ENCODE results near the gene GRIK4.

GRIK4 gene

DNA sequence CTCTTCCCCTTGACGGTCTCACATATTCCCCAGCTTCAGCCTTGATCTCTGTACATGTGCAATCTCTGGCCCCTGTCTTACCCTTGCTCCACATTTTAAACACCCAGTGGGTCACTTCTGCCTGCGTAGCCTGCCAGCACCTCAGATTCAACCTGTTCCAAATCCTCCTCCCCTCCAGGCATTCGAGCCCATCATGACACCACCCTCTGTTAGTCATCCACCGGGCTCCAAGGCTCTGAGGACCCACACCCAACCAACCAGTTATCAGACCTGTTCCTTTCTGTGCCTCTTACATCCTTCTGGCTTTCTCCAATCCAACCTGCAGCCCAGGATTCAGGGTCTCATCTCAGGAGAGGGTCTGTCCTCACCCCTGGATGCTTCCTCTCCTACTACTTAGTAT, 392.6 kb downstream of the GRIK4 start:
- in situ Hi-C loops (cut with MboI; ENCODE audit: low sequenced_read_pairs, unreplicated experiment) = no loop called here
- TF ChIP-seq, protein P1, sequence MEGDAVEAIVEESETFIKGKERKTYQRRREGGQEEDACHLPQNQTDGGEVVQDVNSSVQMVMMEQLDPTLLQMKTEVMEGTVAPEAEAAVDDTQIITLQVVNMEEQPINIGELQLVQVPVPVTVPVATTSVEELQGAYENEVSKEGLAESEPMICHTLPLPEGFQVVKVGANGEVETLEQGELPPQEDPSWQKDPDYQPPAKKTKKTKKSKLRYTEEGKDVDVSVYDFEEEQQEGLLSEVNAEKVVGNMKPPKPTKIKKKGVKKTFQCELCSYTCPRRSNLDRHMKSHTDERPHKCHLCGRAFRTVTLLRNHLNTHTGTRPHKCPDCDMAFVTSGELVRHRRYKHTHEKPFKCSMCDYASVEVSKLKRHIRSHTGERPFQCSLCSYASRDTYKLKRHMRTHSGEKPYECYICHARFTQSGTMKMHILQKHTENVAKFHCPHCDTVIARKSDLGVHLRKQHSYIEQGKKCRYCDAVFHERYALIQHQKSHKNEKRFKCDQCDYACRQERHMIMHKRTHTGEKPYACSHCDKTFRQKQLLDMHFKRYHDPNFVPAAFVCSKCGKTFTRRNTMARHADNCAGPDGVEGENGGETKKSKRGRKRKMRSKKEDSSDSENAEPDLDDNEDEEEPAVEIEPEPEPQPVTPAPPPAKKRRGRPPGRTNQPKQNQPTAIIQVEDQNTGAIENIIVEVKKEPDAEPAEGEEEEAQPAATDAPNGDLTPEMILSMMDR (IDR thresholded peaks at IDR 0.05; ENCODE audit: borderline replicate concordance, control extremely low read depth, extremely low read depth, insufficient read depth, missing control alignments) = no peak
- no peak for DNase-seq (ENCODE audit: low spot score)

DNA sequence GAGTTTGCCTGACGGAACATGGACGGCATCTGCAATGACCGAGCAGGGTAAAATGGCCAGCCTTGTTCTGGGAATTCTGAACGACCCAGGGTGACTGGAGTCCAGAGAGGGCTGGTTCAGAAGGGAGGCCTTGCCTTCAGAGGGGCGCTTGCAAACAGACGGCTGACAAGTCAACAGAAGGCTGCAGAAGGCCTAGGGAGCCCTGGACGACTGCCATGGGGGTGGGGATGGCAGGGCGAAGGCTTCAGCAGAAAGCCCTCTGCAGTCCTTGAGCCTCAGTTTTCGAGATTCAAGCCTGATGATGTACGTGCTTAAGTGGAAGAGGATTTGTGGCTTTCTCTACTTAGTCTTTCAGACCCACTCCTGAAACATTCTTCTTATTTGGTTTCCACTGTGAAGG, 395.2 kb downstream of the GRIK4 start:
- in situ Hi-C loops (cut with MboI; ENCODE audit: low sequenced_read_pairs, unreplicated experiment) = no loop called here
- no peak for DNase-seq (ENCODE audit: low spot score)
- TF ChIP-seq, protein P1 (IDR thresholded peaks at IDR 0.05; ENCODE audit: borderline replicate concordance, control extremely low read depth, extremely low read depth, insufficient read depth, missing control alignments) = no peak

DNA sequence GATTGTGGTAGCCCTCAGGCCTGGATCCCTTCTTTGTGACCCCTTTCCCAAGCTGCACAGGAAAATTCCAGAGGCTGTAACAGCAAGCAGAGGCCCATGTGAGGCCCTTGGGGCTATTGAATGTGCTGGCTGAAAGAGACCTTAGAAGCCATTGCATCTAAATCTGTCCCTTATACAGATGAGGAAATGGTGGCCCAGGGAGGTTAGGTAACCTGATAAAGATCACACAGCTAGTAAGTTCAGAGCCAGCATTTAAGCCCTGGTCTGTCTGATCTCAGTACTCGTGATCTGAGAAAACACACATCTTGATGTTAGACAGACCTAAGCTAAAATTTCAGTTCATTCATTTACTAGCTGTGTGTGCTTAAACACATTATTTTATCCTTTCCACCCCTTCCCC, 396.4 kb downstream of the GRIK4 start:
- TF ChIP-seq, protein P1 (IDR thresholded peaks at IDR 0.05; ENCODE audit: borderline replicate concordance, control extremely low read depth, extremely low read depth, insufficient read depth, missing control alignments) = no peak
- in situ Hi-C loops (cut with MboI; ENCODE audit: low sequenced_read_pairs, unreplicated experiment) = no loop called here
- no peak for DNase-seq (ENCODE audit: low spot score)

DNA sequence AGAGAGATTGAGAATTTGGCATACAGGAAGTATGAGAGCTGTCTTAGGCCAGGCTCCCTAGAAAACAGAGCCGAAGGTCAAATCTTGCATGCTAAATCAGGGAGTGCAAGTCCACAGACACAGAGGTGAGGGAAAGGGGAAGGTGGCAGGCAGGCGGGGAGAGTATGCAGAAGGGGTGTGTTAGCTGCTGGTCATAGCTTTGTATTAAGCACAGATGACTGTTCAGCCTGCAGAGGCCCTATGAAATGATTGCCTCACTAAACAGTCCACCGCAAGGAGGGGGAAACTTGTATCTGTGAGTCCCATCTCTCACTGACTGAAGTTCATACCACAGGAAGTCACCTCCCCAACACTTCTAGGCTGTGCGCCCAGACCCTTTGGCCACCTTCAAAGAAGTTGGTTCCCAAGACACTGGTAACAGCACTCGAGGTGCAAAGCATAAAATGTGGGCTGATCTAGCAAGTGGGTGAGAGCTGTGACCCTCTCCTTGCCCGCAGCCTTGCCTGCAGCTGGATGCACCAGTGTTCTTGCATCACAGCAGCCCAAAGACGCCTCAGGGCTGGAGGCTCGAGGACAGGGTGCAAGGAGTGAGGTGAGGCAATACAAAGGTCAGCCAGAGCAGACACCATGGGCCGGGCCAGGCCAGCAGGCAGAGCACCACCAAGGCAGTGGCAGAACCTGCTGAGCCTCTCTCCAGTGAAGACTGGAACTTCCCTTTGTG, 397.1 kb downstream of the GRIK4 start:
- no peak for DNase-seq (ENCODE audit: low spot score)
- in situ Hi-C loops (cut with MboI; ENCODE audit: low sequenced_read_pairs, unreplicated experiment) = no loop called here
- TF ChIP-seq, protein P1 (IDR thresholded peaks at IDR 0.05; ENCODE audit: borderline replicate concordance, control extremely low read depth, extremely low read depth, insufficient read depth, missing control alignments) = no peak

DNA sequence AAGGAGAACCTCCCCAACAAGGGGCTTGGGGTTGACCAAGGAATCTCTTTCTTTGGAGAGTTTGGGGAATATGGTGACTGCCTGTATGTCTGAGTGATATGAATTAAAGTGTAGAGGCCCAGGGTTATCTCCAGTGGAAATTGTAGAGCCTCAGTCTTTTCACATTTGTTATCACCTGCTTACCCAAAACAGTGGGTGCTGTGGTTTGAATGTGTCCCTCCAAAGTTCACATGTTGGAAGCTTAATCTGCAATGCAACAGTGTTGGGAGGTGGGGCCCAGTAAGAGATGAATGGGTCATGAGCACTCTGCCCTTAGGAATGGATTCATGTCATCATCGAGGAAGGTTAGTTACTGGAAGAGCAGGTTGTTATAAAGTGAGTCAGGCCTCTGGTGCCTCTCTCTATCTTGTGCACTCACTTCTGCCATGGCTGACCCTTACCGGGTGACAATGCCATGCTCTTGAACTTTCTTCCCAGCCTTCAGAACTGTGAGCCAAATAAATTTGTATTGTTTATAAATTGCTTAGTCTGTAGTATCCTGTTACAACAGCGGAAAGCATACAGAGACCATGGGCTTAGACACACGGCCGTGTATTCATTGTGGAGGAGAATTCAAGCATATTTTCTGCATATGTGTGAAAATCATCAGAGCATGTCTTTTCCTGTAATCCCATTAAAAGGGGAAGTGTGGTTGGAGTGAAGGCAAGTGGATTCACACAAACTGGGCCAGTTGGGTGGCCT, 398.3 kb downstream of the GRIK4 start:
- TF ChIP-seq, protein P1 (IDR thresholded peaks at IDR 0.05; ENCODE audit: borderline replicate concordance, control extremely low read depth, extremely low read depth, insufficient read depth, missing control alignments) = no peak
- in situ Hi-C loops (cut with MboI; ENCODE audit: low sequenced_read_pairs, unreplicated experiment) = no loop called here
- no peak for DNase-seq (ENCODE audit: low spot score)

DNA sequence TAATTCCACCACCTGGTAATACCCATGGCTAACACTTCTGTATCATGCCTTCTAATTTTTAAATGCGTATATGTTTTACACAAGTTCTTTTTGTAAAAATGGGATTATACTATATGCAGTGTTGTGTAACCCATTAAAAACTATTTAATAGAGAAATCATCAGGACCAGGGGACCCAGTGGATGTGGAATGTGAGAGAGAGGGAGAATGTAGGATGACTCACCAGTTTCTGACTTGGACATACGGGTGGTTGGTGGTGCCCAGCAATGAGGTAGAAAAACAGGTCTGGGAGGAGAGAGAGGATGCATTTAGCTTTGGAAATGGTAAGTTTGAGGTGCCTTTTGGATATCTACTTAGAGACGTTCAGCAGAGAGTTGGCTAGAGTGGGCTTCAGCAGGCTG, 400.4 kb downstream of the GRIK4 start:
- no peak for DNase-seq (ENCODE audit: low spot score)
- in situ Hi-C loops (cut with MboI; ENCODE audit: low sequenced_read_pairs, unreplicated experiment) = no loop called here
- TF ChIP-seq, protein P1 (IDR thresholded peaks at IDR 0.05; ENCODE audit: borderline replicate concordance, control extremely low read depth, extremely low read depth, insufficient read depth, missing control alignments) = no peak

Measured in GM13976 (cell line).